K562 (cell line): ENCODE measurements around the gene GCDH. TPM values are rescaled to one million over a fixed set of nuclear protein-coding genes. Genes with fewer than 3 reads are reported as not detected.
A peak's percentile ranks its signal among the peaks of the same experiment; 100 is the strongest.

ENCODE experiments used
- ARID4B ChIP-seq: sonication (generic); formaldehyde crosslinking; IDR thresholded peaks from 2 replicates; pipeline ENCODE4 v1.8.0; 2022; ENCODE audit warnings: mild to moderate bottlenecking, missing genetic modification reagents
- ATF7 ChIP-seq: fragments of 450-650 bp; IDR thresholded peaks from 2 replicates; pipeline ENCODE4 v1.7.1; 2014; ENCODE audit warnings: mild to moderate bottlenecking, moderate library complexity
- BHLHE40 ChIP-seq: IDR thresholded peaks from 2 replicates; pipeline ENCODE4 v1.6.1; 2011; ENCODE audit warnings: low read length, improper control_type of control experiment
- CC2D1A ChIP-seq: fragments of 450-650 bp; IDR thresholded peaks from 2 replicates; pipeline ENCODE4 v1.6.1; 2017; ENCODE audit warnings: mild to moderate bottlenecking
- ELF2 ChIP-seq: fragments of 250-450 bp; sonication (Bioruptor Pico); IDR thresholded peaks from 2 replicates; pipeline ENCODE4 v1.5.0; 2021; ENCODE audit warnings: mild to moderate bottlenecking
- ETS1 ChIP-seq: conservative IDR thresholded peaks from 2 replicates; pipeline ENCODE4 v1.6.1; 2011; ENCODE audit warnings: low read depth, mild to moderate bottlenecking, low read length; ENCODE audit not compliant: control insufficient read depth
- HES1 ChIP-seq: fragments of 450-650 bp; IDR thresholded peaks from 2 replicates; pipeline ENCODE4 v1.6.1; 2016; ENCODE audit warnings: low read depth, mild to moderate bottlenecking, moderate library complexity
- HIVEP1 ChIP-seq: fragments of 250-450 bp; sonication (Bioruptor Pico); IDR thresholded peaks from 2 replicates; pipeline ENCODE4 v1.4.0; 2020; ENCODE audit warnings: mild to moderate bottlenecking
- ILF3 ChIP-seq: fragments of 450-650 bp; IDR thresholded peaks from 2 replicates; pipeline ENCODE4 v1.6.1; 2018; ENCODE audit warnings: antibody characterized with exemption, mild to moderate bottlenecking, moderate library complexity, borderline replicate concordance
- MXI1 ChIP-seq: IDR thresholded peaks from 2 replicates; pipeline ENCODE4 v1.6.1; 2011; ENCODE audit warnings: low read depth, mild to moderate bottlenecking, improper control_type of control experiment, low read length
- NFATC3 ChIP-seq: fragments of 450-650 bp; IDR thresholded peaks from 2 replicates; pipeline ENCODE4 v1.6.1; 2017; ENCODE audit warnings: mild to moderate bottlenecking
- NFRKB ChIP-seq: fragments of 450-650 bp; IDR thresholded peaks from 2 replicates; pipeline ENCODE4 v1.6.1; 2016; ENCODE audit warnings: low read depth
- NR4A1 ChIP-seq, 2 experiments: fragments of 250-450 bp in 1 of 2; fragments of 450-650 bp in 1 of 2; sonication (Bioruptor Pico) in 1 of 2; IDR thresholded peaks; 2 replicates each; pipeline versions ENCODE4 v1.4.0 to v1.6.1; 2016 to 2020; ENCODE audit warnings: mild to moderate bottlenecking in 2 of 2, missing compliant biosample characterization in 1 of 2, missing genetic modification characterization in 1 of 2, moderate library complexity in 1 of 2
- NUFIP1 ChIP-seq: fragments of 450-650 bp; IDR thresholded peaks from 2 replicates; pipeline ENCODE4 v1.6.1; 2018; ENCODE audit not compliant: partially characterized antibody
- PTTG1 ChIP-seq: fragments of 450-650 bp; IDR thresholded peaks from 2 replicates; pipeline ENCODE4 v1.6.1; 2016; ENCODE audit warnings: low read depth, mild to moderate bottlenecking, missing genetic modification characterization, missing compliant biosample characterization
- RAD51 ChIP-seq: fragments of 450-650 bp; IDR thresholded peaks from 2 replicates; pipeline ENCODE4 v1.7.1; 2016; ENCODE audit warnings: low read depth, mild to moderate bottlenecking, borderline replicate concordance
- SMARCA5 ChIP-seq: fragments of 450-650 bp; IDR thresholded peaks from 2 replicates; pipeline ENCODE4 v1.6.1; 2016
- VEZF1 ChIP-seq: fragments of 200-800 bp; sonication (Bioruptor generic); IDR thresholded peaks from 2 replicates; pipeline ENCODE4 v1.6.1; 2017; ENCODE audit warnings: missing genetic modification characterization, missing compliant biosample characterization
- ZNF23 ChIP-seq: fragments of 250-450 bp; sonication (Bioruptor Pico); IDR thresholded peaks from 2 replicates; pipeline ENCODE4 v1.4.0; 2020; ENCODE audit warnings: mild to moderate bottlenecking
- polyA plus RNA-seq, 8 experiments: library from polyadenylated mRNA; depleted of rRNA in 4 of 8; stranded (reverse) in 5 of 8; unstranded in 3 of 8; fragments of >200 nt; fragmentation: Nextera tagmentation in 2 of 8; fragmentation: Illumina TruSeq in 1 of 8; extraction: Ambion mirVana in 2 of 8; extraction: Trizol in 1 of 8; gene quantifications; 2 replicates each; pipeline versions ENCODE4 v1.2.1 to v1.2.3, GENCODE V29; 2011 to 2014; ENCODE audit warnings: inconsistent platforms in 1 of 8, missing spikeins in 1 of 8
- total RNA-seq, 7 experiments: library from RNA; depleted of rRNA in 6 of 7; stranded (reverse); fragments of >200 nt in 6 of 7; fragmentation: Illumina TruSeq in 2 of 7; extraction: Trizol in 2 of 7; gene quantifications; 2 replicates each; pipeline versions ENCODE4 v1.2.1 to v1.2.3, GENCODE V29; 2011 to 2021; ENCODE audit warnings: low replicate concordance in 1 of 7

GCDH gene
- total and polyA plus RNA-seq, 9 of the 15 experiments (the other 6 are each of a cell fraction or from before 2014, with no cell fraction given) = 2.9 to 50.8 (median 19.1) TPM

GRCh38 chr19:12945479-12946091 is 54.6 kb downstream of the GCDH start, which contains the start of gene RAD23A (continued):
- TF ChIP-seq HES1 = peak; percentile 87
- peak; percentile 99 for TF ChIP-seq ATF7
- TF ChIP-seq VEZF1 = peak; percentile 67
- TF ChIP-seq HIVEP1 (CRISPR knock-in tag) = no peak
- no peak for TF ChIP-seq CC2D1A
- peak; percentile 94 for TF ChIP-seq ETS1
- peak; percentile 98 for TF ChIP-seq RAD51
- no peak for TF ChIP-seq NFATC3
- TF ChIP-seq MXI1 = no peak
- no peak for TF ChIP-seq SMARCA5
- TF ChIP-seq ZNF23 (CRISPR knock-in tag) = peak; percentile 74
- TF ChIP-seq NUFIP1 = no peak
- TF ChIP-seq PTTG1 (tag) = no peak
- TF ChIP-seq ARID4B (CRISPR knock-in tag) = peak; percentile 90
- peak; percentile 100 for TF ChIP-seq BHLHE40
- TF ChIP-seq ELF2 (CRISPR knock-in tag) = peak; percentile 89
- no peak; the same call in 1 of the 2 replicates for TF ChIP-seq NFRKB
- TF ChIP-seq ILF3 = peak; percentile 98
- TF ChIP-seq NR4A1 (CRISPR knock-in tag; IDR thresholded peaks at IDR 0.05) = peak; percentile 37; the same call in 1 of the 2 replicates
- TF ChIP-seq NR4A1 (tag; IDR thresholded peaks at IDR 0.05) = 0 out of 2 replicates have a peak, but pooled peaks have one; percentile 20
